Endothelial cell of umbilical vein (primary cell): ENCODE data around the gene SLC44A5. TPM values are rescaled to one million over a fixed set of nuclear protein-coding genes. Genes with fewer than 3 reads are reported as not detected.

Experiments
- BruUV-seq: library from RNA; stranded (reverse); fragments of 400-500 nt; replicated peaks from 2 replicates; lab custom pipeline; 2021; lab: Mats Ljungman, UMichigan
- CTCF ChIA-PET: fragments of 300-600, 350-600 bp; sonication (Branson Sonifier 250); formaldehyde crosslinking; loops from one replicate; lab custom pipeline; 2021; ENCODE audit warnings: antibody characterized with exemption, inconsistent platforms; lab: Charles Lee
- POLR2A ChIA-PET: fragments of 300-600, 350-600 bp; sonication (Branson Sonifier 250); formaldehyde crosslinking; loops from one replicate; lab custom pipeline; 2021; ENCODE audit warnings: antibody characterized with exemption, inconsistent platforms; lab: Charles Lee
- DNase-seq: peaks from one replicate; pipeline ENCODE4 v3.0.0-alpha.2; 2011; ENCODE audit warnings: low read depth, low spot score
- FAIRE-seq: peaks from 2 replicates; lab custom pipeline; 2011; peaks lifted over from hg19 to GRCh38; lab: Jason Lieb, UNC
- H2AFZ ChIP-seq: 2 replicates; pipeline ENCODE4 v1.6.0; 2012; ENCODE audit warnings: low read depth, low read length, control low read depth, inconsistent platforms
- H3K27ac ChIP-seq: 2 replicates; pipeline ENCODE4 v1.5.1; 2011; ENCODE audit warnings: low read depth, mild to moderate bottlenecking, control low read depth, low read length, moderate library complexity; ENCODE audit not compliant: insufficient read depth
- H3K27me3 ChIP-seq, 2 experiments: 2 replicates each; pipeline versions ENCODE4 v1.6.0 to v1.6.1; 2011; ENCODE audit warnings: low read length in 2 of 2, mixed read lengths in 1 of 2; ENCODE audit not compliant: control insufficient read depth in 2 of 2, insufficient read depth in 2 of 2
- H3K36me3 ChIP-seq, 2 experiments: 2 replicates in 1 of 2; 3 replicates in 1 of 2; pipeline ENCODE4 v1.5.1; 2011; ENCODE audit warnings: low read length in 2 of 2, mild to moderate bottlenecking in 1 of 2, moderate library complexity in 1 of 2; ENCODE audit not compliant: control insufficient read depth in 2 of 2, insufficient read depth in 2 of 2; ENCODE audit errors: extremely low read depth in 1 of 2
- H3K4me1 ChIP-seq: 3 replicates; pipeline ENCODE4 v1.5.1; 2011; ENCODE audit warnings: mild to moderate bottlenecking, low read length; ENCODE audit not compliant: control insufficient read depth, insufficient read depth; ENCODE audit errors: extremely low read depth
- H3K4me2 ChIP-seq: 2 replicates; pipeline ENCODE4 v1.6.1; 2011; ENCODE audit warnings: low read length, control low read depth, mixed read lengths; ENCODE audit not compliant: insufficient read depth
- H3K4me3 ChIP-seq, 3 experiments: fragments of 200-600 bp in 1 of 3; sonication (generic), shearing (Covaris generic) in 1 of 3; replicated peaks in 1 of 3; 2 replicates each; pipeline ENCODE4 v1.5.1; 2011 to 2016; ENCODE audit warnings: control low read depth in 3 of 3, low read length in 3 of 3, mild to moderate bottlenecking in 2 of 3, inconsistent platforms in 1 of 3, low read depth in 1 of 3, moderate library complexity in 1 of 3; ENCODE audit not compliant: insufficient read depth in 1 of 3
- H3K79me2 ChIP-seq: 2 replicates; pipeline ENCODE4 v1.6.0; 2012; ENCODE audit warnings: low read length, inconsistent platforms; ENCODE audit not compliant: control insufficient read depth, insufficient read depth
- H3K9ac ChIP-seq: replicated peaks from 2 replicates; pipeline ENCODE3; 2011; ENCODE audit warnings: low read length, control low read depth; ENCODE audit not compliant: insufficient read depth; ENCODE audit errors: extremely low read depth
- H3K9me1 ChIP-seq: replicated peaks from 3 replicates; pipeline ENCODE4 v1.6.0; 2011; ENCODE audit warnings: mild to moderate bottlenecking, low read length; ENCODE audit not compliant: control insufficient read depth, insufficient read depth; ENCODE audit errors: extremely low read depth
- H3K9me3 ChIP-seq: replicated peaks from 2 replicates; pipeline ENCODE4 v1.5.1; 2012; ENCODE audit warnings: low read length, inconsistent platforms; ENCODE audit not compliant: control insufficient read depth, insufficient read depth
- H4K20me1 ChIP-seq: replicated peaks from 2 replicates; pipeline ENCODE3; 2011; ENCODE audit warnings: mild to moderate bottlenecking, low read length; ENCODE audit not compliant: control insufficient read depth, insufficient read depth; ENCODE audit errors: extremely low read depth
- CTCF ChIP-seq, 2 donors: IDR thresholded peaks; 1 replicate in 1 of 2; 2 replicates in 1 of 2; pipeline ENCODE4 v1.5.1; 2011; ENCODE audit warnings: low read length in 2 of 2, mild to moderate bottlenecking in 2 of 2, moderate library complexity in 2 of 2, control low read depth in 1 of 2, inconsistent platforms in 1 of 2, low read depth in 1 of 2; ENCODE audit not compliant: insufficient read depth in 1 of 2; ENCODE audit errors: extremely low read depth in 1 of 2
- EZH2 ChIP-seq: IDR thresholded peaks from 2 replicates; pipeline ENCODE4 v1.6.1; 2012; ENCODE audit warnings: borderline replicate concordance, low read depth, mild to moderate bottlenecking, moderate library complexity, low read length, inconsistent platforms; ENCODE audit not compliant: severe bottlenecking
- FOS ChIP-seq: IDR thresholded peaks from 2 replicates; pipeline ENCODE4 v1.6.1; 2011; ENCODE audit warnings: mild to moderate bottlenecking, low read length, moderate library complexity, borderline replicate concordance; ENCODE audit not compliant: insufficient read depth
- GATA2 ChIP-seq: IDR thresholded peaks from 2 replicates; pipeline ENCODE4 v1.7.0; 2011; ENCODE audit warnings: low read depth, mild to moderate bottlenecking, moderate library complexity, mixed read lengths, low read length; ENCODE audit not compliant: insufficient read length, insufficient read depth
- JUN ChIP-seq: IDR thresholded peaks from 2 replicates; pipeline ENCODE4 v1.6.1; 2011; ENCODE audit warnings: borderline replicate concordance, low read depth; ENCODE audit not compliant: insufficient read length, insufficient read depth
- MAX ChIP-seq: IDR thresholded peaks from 2 replicates; pipeline ENCODE4 v1.6.1; 2011; ENCODE audit not compliant: insufficient read depth, insufficient read length
- MYC ChIP-seq: IDR thresholded peaks from one replicate; pipeline ENCODE4 v1.6.1; 2011; ENCODE audit warnings: mild to moderate bottlenecking, low read depth, low read length
- POLR2AphosphoS5 ChIP-seq: IDR thresholded peaks from 2 replicates; pipeline ENCODE4 v1.6.1; 2012; ENCODE audit warnings: low read depth, mild to moderate bottlenecking, control low read depth, low read length, moderate library complexity; ENCODE audit not compliant: insufficient read depth
- dilution Hi-C: fragments of 300-500 bp; cut with MboI; formaldehyde crosslinking; loops from one replicate; pipeline ENCODE4 v1.15.0; 2019; ENCODE audit warnings: low sequenced_read_pairs; ENCODE audit not compliant: extremely low pct_ligation_motif_present
- intact Hi-C: fragments of 100-400 bp; cut with micrococcal nuclease; formaldehyde crosslinking; loops from one replicate; pipeline ENCODE4 v1.10.0; 2022
- polyA plus RNA-seq, 4 experiments: library from polyadenylated mRNA; depleted of rRNA in 3 of 4; stranded (reverse) in 3 of 4; unstranded in 1 of 4; fragments of >200 nt; gene quantifications; 2 replicates each; pipeline versions ENCODE4 v1.2.1 to v1.2.3, GENCODE V29; 2011 to 2012; ENCODE audit warnings: missing spikeins in 1 of 4
- total RNA-seq: library from RNA; stranded (reverse); gene quantifications from 2 replicates; pipeline ENCODE4 v1.2.3, GENCODE V29; 2021

The SLC44A5 gene
- total and polyA plus RNA-seq, 2 donors (not counting 3 experiments of a cell fraction or from before 2014, with no cell fraction given) = 1.6 to 3.2 TPM

GRCh38 chr1:75643460-75643859 lies 32.5 kb upstream of the SLC44A5 start:
- DNase-seq = peak; percentile 87
- CTCF ChIA-PET = interaction anchor here (1.6 kb wide), 1 partner anchor 411 kb away, joined by 7 read pairs; no protein-coding TSS in a partner anchor
- H3K36me3 ChIP-seq = no peaks in the 10 kb centered on the region

More at GRCh38 chr1:75643460-75643859, 32.5 kb upstream of the SLC44A5 start:
- POLR2A ChIA-PET = no interaction called here
- dilution Hi-C loops = no loop called here
- no peaks in the 10 kb centered on the region for H3K4me1 ChIP-seq
- no peak overlapping the region for H3K27ac ChIP-seq
- no peak overlapping the region for H2AFZ ChIP-seq
- H3K9me3 ChIP-seq = no peaks in the 10 kb centered on the region
- intact Hi-C loops = no loop called here
- H3K9ac ChIP-seq = no peak overlapping the region
- H3K27me3 ChIP-seq = peaks cover 0 to 2% of the 10 kb centered on the region in 2 experiments
- no peaks in the 10 kb centered on the region for H4K20me1 ChIP-seq
- FAIRE-seq = peak; percentile 59
- no peak overlapping the region for H3K4me2 ChIP-seq
- no TSS peak for BruUV-seq
- no peak overlapping the region for H3K4me3 ChIP-seq
- no peaks in the 10 kb centered on the region for H3K9me1 ChIP-seq
- no peak for TF ChIP-seq FOS
- no peak for TF ChIP-seq POLR2AphosphoS5
- no peak for TF ChIP-seq JUN
- TF ChIP-seq EZH2 = no peak
- TF ChIP-seq MYC = no peak
- no peak for TF ChIP-seq MAX
- TF ChIP-seq GATA2 = no peak
- TF ChIP-seq CTCF (IDR thresholded peaks at IDR 0.05; ENCODE audit: extremely low read depth in 1 of 2, insufficient read depth in 1 of 2, low read depth in 1 of 2, low read length in 2 of 2) = no peak
- H3K79me2 ChIP-seq = no peaks in the 10 kb centered on the region
